H1 (cell line): Measurements from ENCODE around the gene TOR1B.

Experiments used
- EP300 ChIP-seq, 2 experiments: IDR thresholded peaks; 1 replicate in 1 of 2; 2 replicates in 1 of 2; pipeline ENCODE4 v1.6.1; 2011 to 2012; ENCODE audit warnings: low read depth in 2 of 2, low read length in 2 of 2, mild to moderate bottlenecking in 2 of 2, borderline replicate concordance in 1 of 2, inconsistent platforms in 1 of 2, moderate library complexity in 1 of 2
- KDM1A ChIP-seq: fragments of 200-600, 300-600 bp; sonication (generic); IDR thresholded peaks from 2 replicates; pipeline ENCODE4 v1.7.1; 2016; ENCODE audit warnings: mild to moderate bottlenecking, low read length, borderline replicate concordance
- POLR2A ChIP-seq, 2 experiments: IDR thresholded peaks; 1 replicate in 1 of 2; 2 replicates in 1 of 2; pipeline ENCODE4 v1.6.1; 2011; ENCODE audit warnings: low read depth in 2 of 2, low read length in 2 of 2, mild to moderate bottlenecking in 2 of 2; ENCODE audit errors: control extremely low read depth in 1 of 2
- RXRA ChIP-seq: IDR thresholded peaks from 2 replicates; pipeline ENCODE4 v1.6.1; 2011; ENCODE audit warnings: low read depth, mild to moderate bottlenecking, low read length, moderate library complexity; ENCODE audit not compliant: insufficient read depth
- TCF12 ChIP-seq: IDR thresholded peaks from 2 replicates; pipeline ENCODE4 v1.6.1; 2011; ENCODE audit warnings: low read depth, mild to moderate bottlenecking, low read length
- ZNF274 ChIP-seq: IDR thresholded peaks from 2 replicates; pipeline ENCODE4 v1.7.0; 2012; ENCODE audit warnings: low read length, borderline replicate concordance; ENCODE audit errors: extremely low read depth
- TF ChIP-seq, protein P1 (sequence below), 3 experiments: IDR thresholded peaks; 1 replicate in 2 of 3; 2 replicates in 1 of 3; pipeline versions ENCODE4 v1.5.1 to v1.6.1; 2011; ENCODE audit warnings: low read length in 3 of 3, mild to moderate bottlenecking in 3 of 3, inconsistent platforms in 2 of 3, low read depth in 1 of 3, moderate library complexity in 1 of 3; ENCODE audit not compliant: insufficient read depth in 1 of 3; ENCODE audit errors: control extremely low read depth in 1 of 3
- TF ChIP-seq, protein P2 (sequence below): IDR thresholded peaks from 2 replicates; pipeline ENCODE4 v1.6.1; 2011; ENCODE audit warnings: low read depth, mild to moderate bottlenecking, low read length; ENCODE audit not compliant: insufficient read depth
- TF ChIP-seq, protein P3 (sequence below): IDR thresholded peaks from 2 replicates; pipeline ENCODE4 v1.6.1; 2012; ENCODE audit warnings: inconsistent platforms

DNA sequence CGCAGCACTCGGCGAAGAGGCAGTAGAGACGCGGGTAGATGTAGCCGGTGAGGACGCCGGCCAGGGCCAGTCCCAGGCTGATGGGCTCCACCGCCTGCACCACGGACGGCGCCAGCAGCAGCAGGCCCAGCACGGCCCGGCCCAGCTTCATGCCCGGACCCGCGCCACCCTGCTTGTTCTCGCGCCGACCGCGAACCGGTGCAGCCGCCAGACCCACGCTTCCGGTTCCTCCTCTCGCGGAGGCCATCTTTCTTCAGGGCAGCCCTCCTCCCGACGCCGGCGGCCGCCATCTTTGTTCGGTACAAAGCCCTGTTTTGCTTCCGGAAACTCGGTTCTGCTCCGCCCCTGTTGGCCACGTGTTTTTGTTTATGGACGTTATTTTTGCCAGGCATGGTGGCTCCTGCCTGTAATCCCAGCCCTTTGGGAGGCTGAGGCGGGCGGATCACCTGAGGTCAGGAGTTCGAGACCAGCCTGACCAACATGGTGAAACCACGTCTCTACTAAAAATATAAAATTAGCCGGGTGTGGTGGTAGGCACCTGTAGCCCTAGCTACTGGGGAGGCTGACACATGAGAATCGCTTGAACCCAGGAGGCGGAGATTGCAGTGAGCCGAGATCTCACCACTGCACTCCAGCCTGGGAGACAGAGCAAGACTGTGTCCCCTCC, 21.1 kb downstream of the TOR1B start, which contains the start of gene TOR1A:
- TF ChIP-seq RXRA (no peak), POLR2A (IDR thresholded peaks at IDR 0.05; ENCODE audit: control extremely low read depth in 1 of 2, low read depth in 2 of 2, low read length in 2 of 2) (peak; percentile 67 to 79), KDM1A (0 out of 2 replicates have a peak, but pooled peaks have one; percentile 54), TCF12 (no peak), EP300 (IDR thresholded peaks at IDR 0.05; ENCODE audit: borderline replicate concordance in 1 of 2, low read depth in 2 of 2, low read length in 2 of 2) (no peak), ZNF274 (no peak)
- TF ChIP-seq, protein P1, sequence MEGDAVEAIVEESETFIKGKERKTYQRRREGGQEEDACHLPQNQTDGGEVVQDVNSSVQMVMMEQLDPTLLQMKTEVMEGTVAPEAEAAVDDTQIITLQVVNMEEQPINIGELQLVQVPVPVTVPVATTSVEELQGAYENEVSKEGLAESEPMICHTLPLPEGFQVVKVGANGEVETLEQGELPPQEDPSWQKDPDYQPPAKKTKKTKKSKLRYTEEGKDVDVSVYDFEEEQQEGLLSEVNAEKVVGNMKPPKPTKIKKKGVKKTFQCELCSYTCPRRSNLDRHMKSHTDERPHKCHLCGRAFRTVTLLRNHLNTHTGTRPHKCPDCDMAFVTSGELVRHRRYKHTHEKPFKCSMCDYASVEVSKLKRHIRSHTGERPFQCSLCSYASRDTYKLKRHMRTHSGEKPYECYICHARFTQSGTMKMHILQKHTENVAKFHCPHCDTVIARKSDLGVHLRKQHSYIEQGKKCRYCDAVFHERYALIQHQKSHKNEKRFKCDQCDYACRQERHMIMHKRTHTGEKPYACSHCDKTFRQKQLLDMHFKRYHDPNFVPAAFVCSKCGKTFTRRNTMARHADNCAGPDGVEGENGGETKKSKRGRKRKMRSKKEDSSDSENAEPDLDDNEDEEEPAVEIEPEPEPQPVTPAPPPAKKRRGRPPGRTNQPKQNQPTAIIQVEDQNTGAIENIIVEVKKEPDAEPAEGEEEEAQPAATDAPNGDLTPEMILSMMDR (IDR thresholded peaks at IDR 0.05; ENCODE audit: control extremely low read depth in 1 of 3, insufficient read depth in 1 of 3, low read depth in 1 of 3, low read length in 3 of 3): no peak
- TF ChIP-seq, protein P2, sequence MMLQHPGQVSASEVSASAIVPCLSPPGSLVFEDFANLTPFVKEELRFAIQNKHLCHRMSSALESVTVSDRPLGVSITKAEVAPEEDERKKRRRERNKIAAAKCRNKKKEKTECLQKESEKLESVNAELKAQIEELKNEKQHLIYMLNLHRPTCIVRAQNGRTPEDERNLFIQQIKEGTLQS: no peak
- TF ChIP-seq, protein P3, sequence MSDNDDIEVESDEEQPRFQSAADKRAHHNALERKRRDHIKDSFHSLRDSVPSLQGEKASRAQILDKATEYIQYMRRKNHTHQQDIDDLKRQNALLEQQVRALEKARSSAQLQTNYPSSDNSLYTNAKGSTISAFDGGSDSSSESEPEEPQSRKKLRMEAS: peak; percentile 80
